ENCODE results near the gene UBAC2.

The UBAC2 gene

GRCh38 chr13:99383946-99384345, 183.3 kb downstream of the UBAC2 start:
- TF ChIP-seq CTCF (IDR thresholded peaks at IDR 0.05; ENCODE audit: low read depth, low read length, missing control alignments) = no peak
- in situ Hi-C loops (cut with HindIII; ENCODE audit: low pct_ligation_motif_present, low sequenced_read_pairs) = no loop called here
- no peaks in the 10 kb centered on the region for H3K27me3 ChIP-seq (replicated peaks)
- H3K4me3 ChIP-seq (ENCODE audit: low read depth, low read length) = no peak overlapping the region
- no peaks in the 10 kb centered on the region for H3K36me3 ChIP-seq (replicated peaks)
- H3K27ac ChIP-seq = no peak overlapping the region
- DNase-seq = no peak

- no peaks in the 10 kb centered on the region for H3K27me3 ChIP-seq (replicated peaks)
- H3K36me3 ChIP-seq (replicated peaks) = no peaks in the 10 kb centered on the region
- in situ Hi-C loops (cut with HindIII; ENCODE audit: low pct_ligation_motif_present, low sequenced_read_pairs) = no loop called here
- H3K27ac ChIP-seq = no peak overlapping the region
- DNase-seq = no peak
- no peak overlapping the region for H3K4me3 ChIP-seq (ENCODE audit: low read depth, low read length)
- TF ChIP-seq CTCF (IDR thresholded peaks at IDR 0.05; ENCODE audit: low read depth, low read length, missing control alignments) = no peak
These were observed 183.8 kb downstream of the UBAC2 start for GRCh38 chr13:99384468-99384867.

- in situ Hi-C loops (cut with HindIII; ENCODE audit: low pct_ligation_motif_present, low sequenced_read_pairs) = no loop called here
- no peak for TF ChIP-seq CTCF (IDR thresholded peaks at IDR 0.05; ENCODE audit: low read depth, low read length, missing control alignments)
These were observed 184.5 kb downstream of the UBAC2 start for GRCh38 chr13:99385161-99385560.

GRCh38 chr13:99385940-99386339, 185.3 kb downstream of the UBAC2 start:
- no peak for DNase-seq
- Histone ChIP-seq H3K4me3 (ENCODE audit: low read depth, low read length) (no peak overlapping the region), H3K27ac (no peak overlapping the region), H3K36me3 (replicated peaks) (no peaks in the 10 kb centered on the region), H3K27me3 (replicated peaks) (no peaks in the 10 kb centered on the region)
- in situ Hi-C loops (cut with HindIII; ENCODE audit: low pct_ligation_motif_present, low sequenced_read_pairs) = no loop called here
- TF ChIP-seq CTCF (IDR thresholded peaks at IDR 0.05; ENCODE audit: low read depth, low read length, missing control alignments) = no peak

More at GRCh38 chr13:99385161-99385560, 184.5 kb downstream of the UBAC2 start:
- H3K36me3 ChIP-seq (replicated peaks) = no peaks in the 10 kb centered on the region
- no peak overlapping the region for H3K27ac ChIP-seq
- no peak for DNase-seq
- no peak overlapping the region for H3K4me3 ChIP-seq (ENCODE audit: low read depth, low read length)
- H3K27me3 ChIP-seq (replicated peaks) = no peaks in the 10 kb centered on the region

- in situ Hi-C loops (cut with HindIII; ENCODE audit: low pct_ligation_motif_present, low sequenced_read_pairs) = no loop called here
- no peak for TF ChIP-seq CTCF (IDR thresholded peaks at IDR 0.05; ENCODE audit: low read depth, low read length, missing control alignments)
- DNase-seq = no peak
These were observed 185.8 kb downstream of the UBAC2 start for GRCh38 chr13:99386495-99386894.

More at GRCh38 chr13:99386495-99386894, 185.8 kb downstream of the UBAC2 start:
- Histone ChIP-seq H3K27ac (no peak overlapping the region), H3K27me3 (replicated peaks) (no peaks in the 10 kb centered on the region), H3K4me3 (ENCODE audit: low read depth, low read length) (no peak overlapping the region), H3K36me3 (replicated peaks) (no peaks in the 10 kb centered on the region)
